ENCODE results near the gene KRT86. TPM values are rescaled to one million over a fixed set of nuclear protein-coding genes. Genes with fewer than 3 reads are reported as not detected.

The KRT86 gene
- 1.3 TPM for total RNA-seq
- polyA plus RNA-seq (ENCODE audit: insufficient read depth, low read depth, low replicate concordance): not detected
- long read RNA-seq, donor 1: 0 reads
- long read RNA-seq, donor 2: 0 reads
- long read RNA-seq, donor 3: 0 reads
- long read RNA-seq, donor 4: 0 reads
- long read RNA-seq, donor 5: 0 reads
- long read RNA-seq, donor 6: 0 reads
- long read RNA-seq, donor 7, partial matches to known transcripts: 0 of 1 reads
- long read RNA-seq, donor 7, other reads (novel, unspliced or antisense): 1 of 1 reads
- long read RNA-seq, donor 8: 0 reads
- long read RNA-seq, donor 9: 0 reads
- long read RNA-seq, donor 10: 0 reads

DNA sequence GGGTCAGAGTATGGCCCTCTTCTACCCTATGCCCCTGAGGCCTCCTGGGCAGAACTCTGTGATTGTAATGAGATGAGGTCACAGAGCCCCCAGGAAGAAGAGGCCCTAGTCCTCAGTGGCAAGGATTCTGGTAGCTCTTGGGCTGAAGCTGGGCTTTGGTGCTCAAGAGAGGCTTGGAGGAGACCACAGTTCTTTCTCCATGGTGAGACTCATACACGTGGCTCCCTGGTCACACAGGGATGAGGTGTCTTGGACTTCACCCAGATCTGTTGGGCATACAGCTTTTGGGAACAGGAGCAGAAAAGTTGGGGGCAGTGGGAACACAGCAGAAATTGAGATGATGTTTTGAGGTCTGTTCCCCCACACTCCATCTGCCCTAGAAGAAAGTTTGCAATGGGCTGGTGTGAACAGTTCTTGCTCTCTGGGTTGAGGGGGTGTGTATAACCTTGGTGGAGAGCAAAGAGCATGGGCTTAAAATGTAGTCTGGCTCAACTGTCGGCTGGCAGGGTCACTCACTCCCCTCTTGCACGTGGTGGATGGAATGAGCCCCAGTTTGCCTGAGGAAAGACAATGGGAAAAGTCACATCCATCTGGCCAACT, at the start of gene KRT86:
KRT86 (plus strand) TSS at position 125 of the 600 bp plus-strand sequence. CDS start 27,272 bp downstream, outside the sequence.
- no peak within 1 kb of the TSS for H3K4me3 ChIP-seq (ENCODE audit: low read length in 3 of 3)
- FAIRE-seq (no peak), DNase-seq (no peak)
- peaks cover 2 to 8% (median 6%) of the 10 kb centered on the region in 3 donors for H3K4me1 ChIP-seq (ENCODE audit: control insufficient read depth in 2 of 3, insufficient read depth in 2 of 3, low read depth in 1 of 3, low read length in 3 of 3)
- intact Hi-C loops (cut with DNase I): no loop called here
- H3K27me3 ChIP-seq (ENCODE audit: control insufficient read depth, insufficient read depth, low read length): peaks cover 2% of the 10 kb centered on the region
- H3K36me3 ChIP-seq (ENCODE audit: control insufficient read depth in 2 of 3, insufficient read depth in 3 of 3, low read length in 3 of 3): no peaks in the 10 kb centered on the region
- no peak within 1 kb of the TSS for H3K27ac ChIP-seq (ENCODE audit: low read depth in 2 of 2, low read length in 2 of 2)
- no peaks in the 10 kb centered on the region for H3K9me3 ChIP-seq (ENCODE audit: control insufficient read depth in 2 of 3, insufficient read depth in 1 of 3, low read length in 3 of 3)
- no peak for TF ChIP-seq CTCF (IDR thresholded peaks at IDR 0.05; ENCODE audit: borderline replicate concordance, extremely low read depth, insufficient read depth)
- H3K9ac ChIP-seq (ENCODE audit: low read length in 3 of 3): no peak within 1 kb of the TSS

GRCh38 chr12:52225752-52226151, 48.7 kb upstream of the KRT86 start:
- H3K27me3 ChIP-seq (ENCODE audit: control insufficient read depth, insufficient read depth, low read length): no peaks in the 10 kb centered on the region
- H3K4me3 ChIP-seq (ENCODE audit: low read length in 3 of 3): no peak overlapping the region
- H3K9ac ChIP-seq (ENCODE audit: low read length in 3 of 3): no peak overlapping the region
- no peaks in the 10 kb centered on the region for H3K36me3 ChIP-seq (ENCODE audit: control insufficient read depth in 2 of 3, insufficient read depth in 3 of 3, low read length in 3 of 3)
- no peak for FAIRE-seq
- peak in 2 of 5 donors; percentile 7 to 11 for DNase-seq
- H3K4me1 ChIP-seq (ENCODE audit: control insufficient read depth in 2 of 3, insufficient read depth in 2 of 3, low read depth in 1 of 3, low read length in 3 of 3): peaks cover 0 to 4% (median 0%) of the 10 kb centered on the region in 3 donors
- TF ChIP-seq CTCF (IDR thresholded peaks at IDR 0.05; ENCODE audit: borderline replicate concordance, extremely low read depth, insufficient read depth): no peak
- no peaks in the 10 kb centered on the region for H3K9me3 ChIP-seq (ENCODE audit: control insufficient read depth in 2 of 3, insufficient read depth in 1 of 3, low read length in 3 of 3)
- no peak overlapping the region for H3K27ac ChIP-seq (ENCODE audit: low read depth in 2 of 2, low read length in 2 of 2)
- intact Hi-C loops (cut with DNase I): no loop called here

- H3K36me3 ChIP-seq (ENCODE audit: control insufficient read depth in 2 of 3, insufficient read depth in 3 of 3, low read length in 3 of 3): no peaks in the 10 kb centered on the region
- DNase-seq (no peak), FAIRE-seq (no peak)
- no peak for TF ChIP-seq CTCF (IDR thresholded peaks at IDR 0.05; ENCODE audit: borderline replicate concordance, extremely low read depth, insufficient read depth)
- no peak overlapping the region for H3K4me3 ChIP-seq (ENCODE audit: low read length in 3 of 3)
- intact Hi-C loops (cut with DNase I): no loop called here
- H3K27me3 ChIP-seq (ENCODE audit: control insufficient read depth, insufficient read depth, low read length): no peaks in the 10 kb centered on the region
- H3K4me1 ChIP-seq (ENCODE audit: control insufficient read depth in 2 of 3, insufficient read depth in 2 of 3, low read depth in 1 of 3, low read length in 3 of 3): peaks cover 0 to 5% (median 0%) of the 10 kb centered on the region in 3 donors
- H3K27ac ChIP-seq (ENCODE audit: low read depth in 2 of 2, low read length in 2 of 2): no peak overlapping the region
- H3K9ac ChIP-seq (ENCODE audit: low read length in 3 of 3): no peak overlapping the region
- no peaks in the 10 kb centered on the region for H3K9me3 ChIP-seq (ENCODE audit: control insufficient read depth in 2 of 3, insufficient read depth in 1 of 3, low read length in 3 of 3)
Measured at GRCh38 chr12:52226446-52226845, 48.0 kb upstream of the KRT86 start.

All from kidney (tissue), 22 donors.